ENCODE results near the gene DVL3.
A peak's percentile ranks its signal among the peaks of the same experiment; 100 is the strongest.
"Not testable (repeated sequence)": the region's sequence is repeated elsewhere in the genome, so short reads cannot be mapped to it uniquely, and the experiment has no call there.

Gene DVL3

GRCh38 chr3:184154885-184155643 is at the start of gene DVL3:
Gene DVL3 (plus strand): TSS chr3:184155377. CDS start chr3:184155636, 259 bp downstream.
- ATAC-seq, result peak; percentile 68 to 75

- no peak for ATAC-seq
These were observed 44.9 kb upstream of the DVL3 start for GRCh38 chr3:184110316-184110725.

DNA sequence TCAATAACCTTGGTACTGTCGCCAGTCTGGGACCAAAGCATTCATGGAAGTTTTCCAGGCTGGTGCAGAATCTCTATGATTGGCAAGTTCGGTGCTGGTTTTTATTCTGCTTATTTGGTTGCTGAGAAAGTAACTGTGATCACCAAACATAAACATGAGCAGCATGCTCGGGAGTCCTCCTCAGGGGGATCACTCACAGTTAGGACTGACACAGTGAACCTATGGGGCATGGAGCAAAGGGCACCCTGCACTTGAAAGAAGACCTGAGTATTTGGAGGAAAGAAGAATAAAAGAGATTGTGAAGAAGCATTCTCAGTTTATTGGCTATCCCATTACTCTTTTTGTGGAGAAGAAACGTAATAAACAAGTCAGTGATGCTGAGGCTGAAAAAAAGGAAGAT is 39.2 kb upstream of the DVL3 start:
- no peak for ATAC-seq

GRCh38 chr3:184117636-184118035 is 37.5 kb upstream of the DVL3 start:
- ATAC-seq, result no peak

GRCh38 chr3:184121031-184121430 is 34.1 kb upstream of the DVL3 start:
- not testable (repeated sequence) for ATAC-seq

DNA sequence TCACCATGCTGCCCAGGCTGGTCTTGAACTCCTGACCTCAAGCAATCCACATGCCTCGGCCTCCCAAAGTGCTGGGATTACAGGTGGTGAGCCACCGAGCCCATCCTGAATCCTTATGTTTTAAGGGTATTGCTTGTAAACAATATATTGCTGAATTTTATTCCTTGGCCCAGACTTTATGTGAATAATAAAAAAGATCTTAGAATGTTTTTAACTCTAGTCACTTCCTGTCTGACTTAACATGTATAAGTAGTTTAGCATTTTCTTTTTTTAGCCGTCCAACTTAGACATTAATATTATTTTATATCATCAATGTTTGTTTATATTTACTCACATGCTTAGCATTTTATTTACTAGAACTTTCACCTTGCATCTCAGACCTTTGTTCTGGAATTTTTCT is 29.2 kb upstream of the DVL3 start:
- ATAC-seq, result no peak

GRCh38 chr3:184129012-184129411 is 26.2 kb upstream of the DVL3 start:
- ATAC-seq, result no peak

DNA sequence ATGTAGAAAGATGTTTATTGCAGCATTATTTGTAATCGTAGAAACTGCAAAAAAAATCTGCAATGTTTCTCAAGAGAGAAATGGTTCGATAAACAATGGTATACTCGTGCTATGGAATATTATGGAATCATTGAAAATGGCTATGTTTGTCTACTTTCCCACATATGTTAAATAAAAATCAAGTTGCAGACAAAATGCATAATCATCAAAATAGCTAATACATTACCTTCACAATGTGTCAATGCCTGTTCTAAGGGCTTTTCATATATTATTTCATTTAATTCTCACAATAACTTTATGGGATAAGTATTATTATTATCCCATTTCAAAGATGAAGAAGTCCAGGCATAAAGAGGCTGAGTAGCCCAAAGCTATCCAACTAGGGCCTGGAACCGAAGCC is 22.2 kb upstream of the DVL3 start:
- no peak for ATAC-seq

DNA sequence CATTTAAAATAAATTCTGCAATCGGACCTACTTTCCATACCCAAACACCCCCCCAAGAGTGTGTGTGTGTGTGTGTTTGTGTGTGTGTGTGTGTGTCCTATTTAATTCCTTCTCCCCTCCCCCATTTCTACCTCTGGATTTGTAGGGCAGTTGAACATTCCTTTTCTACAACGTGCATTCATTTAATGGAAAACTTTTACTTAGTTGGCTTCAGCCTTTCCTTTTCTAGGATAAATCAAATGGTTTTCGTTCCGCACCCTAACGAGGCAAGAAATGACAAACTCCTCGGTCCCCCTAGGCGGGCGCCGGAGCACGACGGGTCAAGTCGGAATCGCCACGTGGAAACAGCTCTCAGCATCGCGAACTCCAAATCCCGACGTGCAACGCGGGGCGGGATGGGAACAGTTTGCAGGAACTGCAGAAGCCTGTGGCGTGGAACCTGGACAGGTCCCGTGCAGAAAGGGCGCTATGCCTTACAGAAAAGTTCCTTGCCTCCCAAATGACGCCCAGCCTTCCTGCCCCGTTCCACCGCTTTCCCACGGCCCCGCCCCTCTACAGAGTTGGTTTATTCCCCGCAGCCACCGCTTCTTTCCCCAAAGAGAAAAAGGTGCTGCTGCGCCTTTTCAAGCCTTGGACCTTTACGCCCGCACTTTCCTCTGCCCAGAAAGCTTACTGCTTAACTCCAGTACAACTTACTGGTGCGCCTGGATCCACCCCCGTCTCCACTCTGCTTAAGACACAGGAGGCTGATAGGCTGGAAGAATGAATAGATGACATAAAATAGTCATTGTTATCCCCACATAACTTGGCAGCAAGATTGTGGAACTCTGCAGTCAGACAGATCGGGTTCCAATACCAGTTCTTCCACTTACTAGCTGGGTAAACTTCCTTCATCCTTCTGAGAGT is 21.1 kb upstream of the DVL3 start:
- peak; percentile 27 for ATAC-seq

- ATAC-seq, result peak; percentile 23 to 28
These were observed 20.4 kb upstream of the DVL3 start for GRCh38 chr3:184134746-184135148.

GRCh38 chr3:184135149-184135910 is 19.8 kb upstream of the DVL3 start, which contains the start of gene EIF2B5:
Gene EIF2B5 (plus strand): TSS chr3:184135358. CDS start chr3:184135386, 28 bp downstream.
- peak; percentile 87 to 88 for ATAC-seq

DNA sequence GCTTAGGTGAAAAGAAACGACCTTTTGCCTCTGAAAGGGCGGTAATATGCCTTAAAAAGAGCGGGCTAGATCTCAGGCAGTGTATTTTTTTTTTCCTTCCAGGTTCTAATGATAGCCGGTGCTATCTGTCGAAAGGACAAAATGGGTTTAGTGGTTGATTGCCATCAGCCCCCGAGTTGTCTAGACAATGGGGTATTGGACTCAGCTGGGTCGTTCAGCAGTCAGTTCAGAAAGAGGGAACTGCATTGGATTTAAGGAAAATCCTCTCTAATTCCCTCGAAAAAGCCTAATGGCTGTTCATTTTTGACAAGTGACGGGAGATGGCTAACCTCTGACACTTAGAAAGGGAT is 19.3 kb upstream of the DVL3 start:
- ATAC-seq, result no peak

DNA sequence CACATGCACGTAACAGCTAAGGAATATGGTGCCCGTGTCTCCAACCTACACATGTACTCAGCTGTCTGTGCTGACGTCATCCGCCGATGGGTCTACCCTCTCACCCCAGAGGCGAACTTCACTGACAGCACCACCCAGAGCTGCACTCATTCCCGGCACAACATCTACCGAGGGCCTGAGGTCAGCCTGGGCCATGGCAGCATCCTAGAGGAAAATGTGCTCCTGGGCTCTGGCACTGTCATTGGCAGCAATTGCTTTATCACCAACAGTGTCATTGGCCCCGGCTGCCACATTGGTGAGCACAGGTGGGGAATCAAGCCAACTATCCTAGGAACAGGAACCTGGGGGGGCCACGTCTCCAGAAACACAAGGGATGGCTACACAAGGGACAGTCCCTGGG is 14.7 kb upstream of the DVL3 start:
- ATAC-seq, result no peak

DNA sequence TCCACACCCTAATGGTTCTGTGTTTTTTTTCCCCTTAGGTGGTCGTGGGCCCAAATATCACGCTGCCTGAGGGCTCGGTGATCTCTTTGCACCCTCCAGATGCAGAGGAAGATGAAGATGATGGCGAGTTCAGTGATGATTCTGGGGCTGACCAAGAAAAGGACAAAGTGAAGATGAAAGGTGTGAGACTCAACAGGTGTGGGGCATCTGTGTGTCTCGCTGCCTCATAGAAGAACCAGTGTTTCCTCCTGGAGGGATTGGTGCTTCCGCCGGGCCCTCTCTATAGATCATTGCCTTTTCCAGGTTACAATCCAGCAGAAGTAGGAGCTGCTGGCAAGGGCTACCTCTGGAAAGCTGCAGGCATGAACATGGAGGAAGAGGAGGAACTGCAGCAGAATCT is 13.0 kb upstream of the DVL3 start:
- no peak for ATAC-seq

DNA sequence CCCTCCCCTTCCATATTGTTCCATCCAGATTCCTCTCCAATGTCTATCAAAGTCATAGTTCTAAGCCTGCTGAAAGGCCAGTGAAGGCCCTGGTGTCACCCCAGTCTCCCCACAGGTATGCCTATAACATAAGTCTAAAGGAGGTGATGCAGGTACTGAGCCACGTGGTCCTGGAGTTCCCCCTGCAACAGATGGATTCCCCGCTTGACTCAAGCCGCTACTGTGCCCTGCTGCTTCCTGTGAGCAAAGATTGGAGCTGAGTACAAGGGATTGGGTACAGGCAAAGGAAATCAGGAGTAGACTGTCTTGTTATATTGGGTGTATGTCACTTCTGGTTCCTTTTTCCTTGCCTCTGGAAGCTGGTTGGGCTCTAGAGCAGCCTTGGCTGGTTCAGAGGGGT is 11.8 kb upstream of the DVL3 start:
- peak; percentile 48 to 62 for ATAC-seq

DNA sequence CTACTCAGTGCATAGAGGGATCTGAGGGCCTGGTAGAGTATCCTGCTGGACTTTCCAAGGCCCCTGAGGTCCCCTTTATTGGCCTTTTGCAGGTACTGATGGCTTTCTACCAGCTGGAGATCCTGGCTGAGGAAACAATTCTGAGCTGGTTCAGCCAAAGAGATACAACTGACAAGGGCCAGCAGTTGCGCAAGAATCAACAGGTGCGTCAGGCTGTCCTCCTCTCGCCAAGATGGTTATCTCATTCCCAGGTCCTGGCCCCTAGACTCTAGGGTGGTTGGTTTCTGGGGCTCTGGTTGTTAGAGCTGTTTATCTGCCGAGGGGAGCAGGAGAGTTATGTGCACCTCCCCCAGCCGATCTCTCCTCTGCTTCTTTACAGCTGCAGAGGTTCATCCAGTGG is 10.7 kb upstream of the DVL3 start:
- ATAC-seq, result no peak

DNA sequence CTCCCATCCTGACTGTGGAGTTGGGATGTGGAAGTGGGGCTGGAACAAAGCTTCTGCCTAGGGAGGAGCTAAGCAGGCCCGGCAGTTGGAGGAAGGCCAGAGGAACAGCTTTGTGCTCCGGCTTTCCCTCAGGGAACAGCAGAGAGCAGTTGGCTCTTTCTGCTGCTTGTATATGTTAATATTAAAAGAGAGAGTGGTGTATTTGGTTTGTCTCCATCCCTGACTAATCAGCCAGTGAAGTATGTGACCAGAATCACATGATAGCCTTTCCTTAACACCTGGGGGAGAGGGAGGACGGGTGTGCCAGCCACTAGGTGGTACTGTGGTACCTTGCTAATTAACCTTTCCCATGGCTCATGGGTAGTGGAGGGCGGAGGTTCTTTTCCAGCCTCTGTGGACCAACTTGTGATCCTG is 10.1 kb upstream of the DVL3 start:
- ATAC-seq, result peak; percentile 68 to 75

DNA sequence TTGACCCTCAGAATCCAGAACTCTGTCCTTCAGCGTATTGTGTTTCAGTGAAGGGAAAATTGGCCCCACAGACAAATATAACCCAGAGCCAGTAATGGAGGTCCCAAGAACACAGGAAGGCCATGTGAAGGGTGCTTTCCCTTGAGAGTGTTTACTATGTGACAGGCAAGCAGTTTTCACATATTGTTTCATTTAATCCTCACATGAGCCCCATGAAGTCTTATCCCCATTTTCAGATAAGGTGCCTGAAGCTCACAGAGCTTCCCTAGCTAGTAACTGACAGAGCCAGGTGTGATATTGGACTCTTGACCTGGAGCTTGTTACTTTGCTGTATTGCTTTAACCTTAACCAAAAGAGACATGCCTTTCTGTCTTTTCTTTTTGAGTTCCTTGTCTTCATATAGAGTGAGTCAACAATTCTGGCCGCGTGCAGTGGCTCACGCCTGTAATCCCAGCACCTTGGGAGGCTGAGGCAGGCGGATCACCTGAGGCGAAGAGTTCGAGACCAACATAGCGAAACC is 9.4 kb upstream of the DVL3 start:
- ATAC-seq, result no peak

DNA sequence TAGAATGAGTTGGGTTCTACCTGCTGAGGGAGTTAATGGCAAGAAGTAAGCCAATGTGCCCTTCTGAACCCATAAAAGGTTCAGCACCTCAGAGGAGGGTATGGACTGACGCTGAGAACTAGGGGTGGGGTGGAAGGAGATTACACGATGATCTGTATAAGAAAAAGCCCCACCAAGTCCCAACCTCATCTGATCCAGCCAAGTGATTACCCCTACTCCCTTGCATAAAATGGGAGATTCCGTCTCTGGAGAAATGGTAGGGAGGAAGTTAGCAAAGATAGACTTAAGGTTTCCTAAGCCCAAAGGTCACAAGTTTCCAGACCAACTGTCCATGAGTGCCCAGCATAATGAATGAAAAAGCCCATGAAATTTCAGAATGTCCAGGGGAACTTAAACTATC is 7.1 kb upstream of the DVL3 start:
- ATAC-seq, result no peak

- ATAC-seq, result no peak
These were observed 6.1 kb upstream of the DVL3 start for GRCh38 chr3:184149123-184149522.

- ATAC-seq, result not testable (repeated sequence)
These were observed 5.4 kb upstream of the DVL3 start for GRCh38 chr3:184149770-184150169.

DNA sequence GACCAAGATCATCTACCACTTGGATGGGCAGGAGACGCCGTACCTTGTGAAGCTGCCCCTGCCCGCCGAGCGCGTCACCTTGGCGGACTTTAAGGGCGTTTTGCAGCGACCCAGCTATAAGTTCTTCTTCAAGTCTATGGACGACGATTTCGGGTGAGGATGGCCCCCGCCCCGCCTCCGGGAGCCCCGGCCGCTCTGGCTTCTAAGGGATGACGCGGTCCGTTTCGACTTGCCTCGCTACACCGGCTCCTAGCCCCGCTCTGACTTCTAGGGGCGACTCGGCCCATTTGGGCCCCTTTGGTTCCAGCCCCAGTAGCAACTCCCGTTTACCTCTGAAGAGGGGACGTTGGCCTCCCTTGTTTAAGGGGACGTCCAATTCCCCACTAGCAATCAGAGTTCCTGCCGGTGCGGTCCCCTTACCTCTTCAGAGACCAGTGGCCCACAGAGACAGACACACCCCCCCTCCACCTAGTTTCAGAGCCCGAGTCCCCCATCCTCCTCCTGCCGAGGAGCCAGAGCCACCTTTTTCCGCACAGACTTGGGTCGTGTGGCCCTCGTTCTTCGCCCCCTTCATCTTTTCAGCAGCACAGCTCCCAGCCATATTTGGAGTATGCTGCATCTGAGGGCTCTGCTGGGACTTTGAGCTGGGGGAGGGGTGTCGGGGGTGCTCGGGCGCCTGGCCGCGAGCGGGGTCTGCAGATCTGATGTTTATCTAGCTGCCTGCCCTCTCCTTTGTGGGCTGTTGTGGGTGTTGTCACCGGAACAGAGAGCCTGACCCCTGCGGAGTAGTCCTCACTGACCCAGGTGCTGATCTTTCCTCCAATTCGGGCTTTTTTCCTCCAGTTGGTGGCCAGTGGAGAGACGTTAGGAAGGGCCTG is 706 bp downstream of the DVL3 start:
- peak; percentile 60 to 67 for ATAC-seq
